WTC11 (cell line): ENCODE data around the gene OGFOD3. TPM values are rescaled to one million over a fixed set of nuclear protein-coding genes. Genes with fewer than 3 reads are reported as not detected.

Source experiments
- ATAC-seq: fragments of 200-7000 bp; cut with Tn5 transposase; 2 replicates; pipeline ENCODE4 v1.10.0; 2021; ENCODE audit warnings: mild to moderate bottlenecking, moderate library complexity
- CTCF ChIA-PET: fragments of 300-600 bp; sonication (Branson Sonifier 250); formaldehyde crosslinking; loops from one replicate; lab custom pipeline; 2021; ENCODE audit warnings: antibody characterized with exemption; lab: Charles Lee
- POLR2A ChIA-PET: fragments of 350-600 bp; sonication (Branson Sonifier 250); formaldehyde crosslinking; loops from one replicate; lab custom pipeline; 2021; ENCODE audit warnings: antibody characterized with exemption; lab: Charles Lee
- DNase-seq: peaks from one replicate; pipeline ENCODE4 v3.0.0; 2021; ENCODE audit warnings: low spot score
- H3K27ac Mint-ChIP-seq: 2 replicates; pipeline ENCODE4 v1.8.0; 2021; ENCODE audit warnings: mixed read lengths
- H3K27me3 Mint-ChIP-seq: 2 replicates; pipeline ENCODE4 v1.8.0; 2021; ENCODE audit warnings: low read depth, mild to moderate bottlenecking, moderate library complexity, mixed read lengths
- H3K36me3 Mint-ChIP-seq: 2 replicates; pipeline ENCODE4 v1.8.0; 2021; ENCODE audit warnings: mixed read lengths
- H3K4me1 Mint-ChIP-seq: 2 replicates; pipeline ENCODE4 v1.8.0; 2022; ENCODE audit warnings: mixed read lengths
- H3K4me3 Mint-ChIP-seq: 2 replicates; pipeline ENCODE4 v1.8.0; 2021; ENCODE audit warnings: mild to moderate bottlenecking, moderate library complexity, mixed read lengths
- H3K9me3 Mint-ChIP-seq: 2 replicates; pipeline ENCODE4 v1.8.0; 2021; ENCODE audit warnings: mixed read lengths
- ATF2 ChIP-seq: sonication (generic); formaldehyde crosslinking; IDR thresholded peaks from 2 replicates; pipeline ENCODE4 v1.8.1; 2022; ENCODE audit warnings: low read depth, missing genetic modification reagents, borderline replicate concordance
- CBFB ChIP-seq: sonication (generic); formaldehyde crosslinking; IDR thresholded peaks from 2 replicates; pipeline ENCODE4 v1.8.1; 2022; ENCODE audit warnings: mild to moderate bottlenecking, low read depth, missing genetic modification reagents
- ESRRA ChIP-seq: sonication (generic); formaldehyde crosslinking; IDR thresholded peaks from 2 replicates; pipeline ENCODE4 v1.8.1; 2022; ENCODE audit warnings: mild to moderate bottlenecking, missing genetic modification reagents, borderline replicate concordance
- FOXJ3 ChIP-seq: sonication (generic); formaldehyde crosslinking; IDR thresholded peaks from 2 replicates; pipeline ENCODE4 v1.9.0; 2021; ENCODE audit warnings: missing genetic modification reagents, mild to moderate bottlenecking, borderline replicate concordance
- HMGXB4 ChIP-seq: sonication (generic); formaldehyde crosslinking; IDR thresholded peaks from 2 replicates; pipeline ENCODE4 v1.8.1; 2023; ENCODE audit warnings: mild to moderate bottlenecking, moderate library complexity, missing genetic modification reagents
- NFE2L1 ChIP-seq: sonication (generic); formaldehyde crosslinking; IDR thresholded peaks from 2 replicates; pipeline ENCODE4 v1.8.1; 2023; ENCODE audit warnings: missing genetic modification reagents
- NR3C1 ChIP-seq: sonication (generic); formaldehyde crosslinking; conservative IDR thresholded peaks from 2 replicates; pipeline ENCODE4 v1.8.1; 2023; ENCODE audit warnings: low read depth, mild to moderate bottlenecking, missing genetic modification reagents
- PRDM15 ChIP-seq: sonication (generic); formaldehyde crosslinking; IDR thresholded peaks from 2 replicates; pipeline ENCODE4 v1.8.0; 2022; ENCODE audit warnings: missing genetic modification reagents
- TEAD4 ChIP-seq: sonication (generic); formaldehyde crosslinking; IDR thresholded peaks from 2 replicates; pipeline ENCODE4 v1.8.0; 2022; ENCODE audit warnings: mild to moderate bottlenecking, missing genetic modification reagents
- ZNF263 ChIP-seq: sonication (generic); formaldehyde crosslinking; IDR thresholded peaks from 2 replicates; pipeline ENCODE4 v1.8.1; 2022; ENCODE audit warnings: low read depth, mild to moderate bottlenecking, moderate library complexity, missing genetic modification reagents
- ZNF396 ChIP-seq: fragments of 250-450 bp; sonication (Bioruptor Pico); IDR thresholded peaks from 2 replicates; pipeline ENCODE4 v1.8.0; 2021; ENCODE audit warnings: mild to moderate bottlenecking, moderate library complexity, borderline replicate concordance
- ZSCAN18 ChIP-seq: fragments of 250-450 bp; sonication (Bioruptor Pico); IDR thresholded peaks from 2 replicates; pipeline ENCODE4 v2.1.2; 2022; ENCODE audit warnings: mild to moderate bottlenecking, moderate library complexity
- total RNA-seq: library from RNA; stranded (reverse); gene quantifications from 3 replicates; pipeline ENCODE4 v1.2.3, GENCODE V29; 2021
- TF ChIP-seq, protein P1 (sequence below): sonication (generic); formaldehyde crosslinking; IDR thresholded peaks from 2 replicates; pipeline ENCODE4 v1.8.1; 2023; ENCODE audit warnings: mild to moderate bottlenecking, missing genetic modification reagents
- TF ChIP-seq, protein P2 (sequence below): fragments of 200-600 bp; IDR thresholded peaks from 2 replicates; pipeline ENCODE4 v1.8.0; 2022; ENCODE audit warnings: antibody characterized with exemption
- TF ChIP-seq, protein P3 (sequence below): fragments of 250-450 bp; sonication (Bioruptor Pico); IDR thresholded peaks from 2 replicates; pipeline ENCODE4 v1.9.0; 2021; ENCODE audit warnings: mild to moderate bottlenecking, borderline replicate concordance

Gene OGFOD3
- total RNA-seq, 1 experiment from 2014 or later = 20.4 TPM

DNA sequence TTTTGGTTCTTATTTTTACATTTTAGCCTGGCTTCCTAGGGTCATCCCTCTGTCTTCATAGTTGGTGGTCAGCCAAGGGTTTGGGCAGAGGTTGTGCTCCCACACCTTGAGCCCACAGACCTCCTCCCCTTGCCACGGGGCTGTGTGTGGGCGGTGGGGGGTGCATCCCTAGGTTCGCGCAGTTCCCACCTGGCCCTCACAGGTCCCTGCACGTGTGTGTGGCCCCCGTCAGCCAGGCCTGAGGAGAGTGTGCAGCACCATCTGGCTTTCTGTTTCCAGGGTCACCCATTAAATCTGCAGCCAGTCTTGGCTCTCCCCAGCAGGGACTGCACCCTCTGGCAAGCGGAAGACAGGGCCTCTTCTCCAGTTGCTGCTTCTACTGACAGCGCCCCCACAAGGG is 13.6 kb upstream of the OGFOD3 start (continued):
- TF ChIP-seq ZSCAN18 (CRISPR knock-in tag) = no peak
- TF ChIP-seq ZNF396 (CRISPR knock-in tag) = no peak
- TF ChIP-seq, protein P1, sequence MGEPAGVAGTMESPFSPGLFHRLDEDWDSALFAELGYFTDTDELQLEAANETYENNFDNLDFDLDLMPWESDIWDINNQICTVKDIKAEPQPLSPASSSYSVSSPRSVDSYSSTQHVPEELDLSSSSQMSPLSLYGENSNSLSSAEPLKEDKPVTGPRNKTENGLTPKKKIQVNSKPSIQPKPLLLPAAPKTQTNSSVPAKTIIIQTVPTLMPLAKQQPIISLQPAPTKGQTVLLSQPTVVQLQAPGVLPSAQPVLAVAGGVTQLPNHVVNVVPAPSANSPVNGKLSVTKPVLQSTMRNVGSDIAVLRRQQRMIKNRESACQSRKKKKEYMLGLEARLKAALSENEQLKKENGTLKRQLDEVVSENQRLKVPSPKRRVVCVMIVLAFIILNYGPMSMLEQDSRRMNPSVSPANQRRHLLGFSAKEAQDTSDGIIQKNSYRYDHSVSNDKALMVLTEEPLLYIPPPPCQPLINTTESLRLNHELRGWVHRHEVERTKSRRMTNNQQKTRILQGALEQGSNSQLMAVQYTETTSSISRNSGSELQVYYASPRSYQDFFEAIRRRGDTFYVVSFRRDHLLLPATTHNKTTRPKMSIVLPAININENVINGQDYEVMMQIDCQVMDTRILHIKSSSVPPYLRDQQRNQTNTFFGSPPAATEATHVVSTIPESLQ (CRISPR knock-in tag) = no peak
- no peak for TF ChIP-seq ESRRA (CRISPR knock-in tag)
- no peak for TF ChIP-seq HMGXB4 (CRISPR knock-in tag)
- TF ChIP-seq FOXJ3 (CRISPR knock-in tag) = no peak

GRCh38 chr17:82429824-82430223 is 11.4 kb upstream of the OGFOD3 start:
- Mint-ChIP-seq H3K27me3 (no peaks in the 10 kb centered on the region), H3K4me3 (no peak overlapping the region), H3K4me1 (no peaks in the 10 kb centered on the region), H3K9me3 (no peaks in the 10 kb centered on the region), H3K36me3 (no peaks in the 10 kb centered on the region), H3K27ac (no peak overlapping the region)
- ChIA-PET POLR2A (no interaction called here), CTCF (interaction anchor here (0.6 kb wide), 1 partner anchor 155 kb away, joined by 3 read pairs; no protein-coding TSS in a partner anchor)
- no peak for TF ChIP-seq PRDM15
- TF ChIP-seq, protein P2, sequence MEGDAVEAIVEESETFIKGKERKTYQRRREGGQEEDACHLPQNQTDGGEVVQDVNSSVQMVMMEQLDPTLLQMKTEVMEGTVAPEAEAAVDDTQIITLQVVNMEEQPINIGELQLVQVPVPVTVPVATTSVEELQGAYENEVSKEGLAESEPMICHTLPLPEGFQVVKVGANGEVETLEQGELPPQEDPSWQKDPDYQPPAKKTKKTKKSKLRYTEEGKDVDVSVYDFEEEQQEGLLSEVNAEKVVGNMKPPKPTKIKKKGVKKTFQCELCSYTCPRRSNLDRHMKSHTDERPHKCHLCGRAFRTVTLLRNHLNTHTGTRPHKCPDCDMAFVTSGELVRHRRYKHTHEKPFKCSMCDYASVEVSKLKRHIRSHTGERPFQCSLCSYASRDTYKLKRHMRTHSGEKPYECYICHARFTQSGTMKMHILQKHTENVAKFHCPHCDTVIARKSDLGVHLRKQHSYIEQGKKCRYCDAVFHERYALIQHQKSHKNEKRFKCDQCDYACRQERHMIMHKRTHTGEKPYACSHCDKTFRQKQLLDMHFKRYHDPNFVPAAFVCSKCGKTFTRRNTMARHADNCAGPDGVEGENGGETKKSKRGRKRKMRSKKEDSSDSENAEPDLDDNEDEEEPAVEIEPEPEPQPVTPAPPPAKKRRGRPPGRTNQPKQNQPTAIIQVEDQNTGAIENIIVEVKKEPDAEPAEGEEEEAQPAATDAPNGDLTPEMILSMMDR = no peak
- TF ChIP-seq ATF2 (CRISPR knock-in tag) = no peak
- TF ChIP-seq NR3C1 (CRISPR knock-in tag) = no peak
- no peak for TF ChIP-seq TEAD4 (CRISPR knock-in tag)
- TF ChIP-seq ZNF263 (CRISPR knock-in tag) = no peak
- no peak for TF ChIP-seq NFE2L1 (CRISPR knock-in tag)
- TF ChIP-seq CBFB (CRISPR knock-in tag) = no peak
- TF ChIP-seq, protein P3, sequence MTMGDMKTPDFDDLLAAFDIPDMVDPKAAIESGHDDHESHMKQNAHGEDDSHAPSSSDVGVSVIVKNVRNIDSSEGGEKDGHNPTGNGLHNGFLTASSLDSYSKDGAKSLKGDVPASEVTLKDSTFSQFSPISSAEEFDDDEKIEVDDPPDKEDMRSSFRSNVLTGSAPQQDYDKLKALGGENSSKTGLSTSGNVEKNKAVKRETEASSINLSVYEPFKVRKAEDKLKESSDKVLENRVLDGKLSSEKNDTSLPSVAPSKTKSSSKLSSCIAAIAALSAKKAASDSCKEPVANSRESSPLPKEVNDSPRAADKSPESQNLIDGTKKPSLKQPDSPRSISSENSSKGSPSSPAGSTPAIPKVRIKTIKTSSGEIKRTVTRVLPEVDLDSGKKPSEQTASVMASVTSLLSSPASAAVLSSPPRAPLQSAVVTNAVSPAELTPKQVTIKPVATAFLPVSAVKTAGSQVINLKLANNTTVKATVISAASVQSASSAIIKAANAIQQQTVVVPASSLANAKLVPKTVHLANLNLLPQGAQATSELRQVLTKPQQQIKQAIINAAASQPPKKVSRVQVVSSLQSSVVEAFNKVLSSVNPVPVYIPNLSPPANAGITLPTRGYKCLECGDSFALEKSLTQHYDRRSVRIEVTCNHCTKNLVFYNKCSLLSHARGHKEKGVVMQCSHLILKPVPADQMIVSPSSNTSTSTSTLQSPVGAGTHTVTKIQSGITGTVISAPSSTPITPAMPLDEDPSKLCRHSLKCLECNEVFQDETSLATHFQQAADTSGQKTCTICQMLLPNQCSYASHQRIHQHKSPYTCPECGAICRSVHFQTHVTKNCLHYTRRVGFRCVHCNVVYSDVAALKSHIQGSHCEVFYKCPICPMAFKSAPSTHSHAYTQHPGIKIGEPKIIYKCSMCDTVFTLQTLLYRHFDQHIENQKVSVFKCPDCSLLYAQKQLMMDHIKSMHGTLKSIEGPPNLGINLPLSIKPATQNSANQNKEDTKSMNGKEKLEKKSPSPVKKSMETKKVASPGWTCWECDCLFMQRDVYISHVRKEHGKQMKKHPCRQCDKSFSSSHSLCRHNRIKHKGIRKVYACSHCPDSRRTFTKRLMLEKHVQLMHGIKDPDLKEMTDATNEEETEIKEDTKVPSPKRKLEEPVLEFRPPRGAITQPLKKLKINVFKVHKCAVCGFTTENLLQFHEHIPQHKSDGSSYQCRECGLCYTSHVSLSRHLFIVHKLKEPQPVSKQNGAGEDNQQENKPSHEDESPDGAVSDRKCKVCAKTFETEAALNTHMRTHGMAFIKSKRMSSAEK = no peak
- ATAC-seq (no peak), DNase-seq (no peak)
